HG03175 (cell line): ENCODE results near the gene RASGRF2.
"Not testable (repeated sequence)": the region's sequence is repeated elsewhere in the genome, so short reads cannot be mapped to it uniquely, and the experiment has no call there.

Source experiments
- ATAC-seq: cut with Tn5 transposase; IDR thresholded peaks from one replicate; pipeline ENCODE4 v1.9.1; 2021; ENCODE audit warnings: mild to moderate bottlenecking, moderate library complexity; ENCODE audit not compliant: unreplicated experiment

Gene RASGRF2

DNA sequence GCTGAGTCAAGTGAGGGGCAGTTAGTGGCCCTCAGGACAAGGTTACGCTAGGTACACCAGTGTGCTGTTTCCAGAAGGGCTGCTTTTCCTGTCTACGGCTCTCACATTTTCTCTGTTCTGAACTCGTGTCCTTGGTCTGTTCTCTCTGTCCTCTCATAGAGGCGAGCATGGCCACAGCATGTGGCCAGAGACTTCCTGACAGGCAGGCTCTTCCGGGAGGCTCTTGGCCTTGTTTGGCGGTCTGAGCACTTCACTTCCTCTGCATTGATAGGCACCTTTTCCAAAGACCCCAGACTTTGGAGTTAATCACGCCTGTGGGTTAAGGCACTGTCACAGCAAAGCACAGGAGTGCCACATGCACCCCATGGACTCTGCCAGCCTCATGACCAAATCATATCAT is 274.1 kb downstream of the RASGRF2 start:
- ATAC-seq: no peak

DNA sequence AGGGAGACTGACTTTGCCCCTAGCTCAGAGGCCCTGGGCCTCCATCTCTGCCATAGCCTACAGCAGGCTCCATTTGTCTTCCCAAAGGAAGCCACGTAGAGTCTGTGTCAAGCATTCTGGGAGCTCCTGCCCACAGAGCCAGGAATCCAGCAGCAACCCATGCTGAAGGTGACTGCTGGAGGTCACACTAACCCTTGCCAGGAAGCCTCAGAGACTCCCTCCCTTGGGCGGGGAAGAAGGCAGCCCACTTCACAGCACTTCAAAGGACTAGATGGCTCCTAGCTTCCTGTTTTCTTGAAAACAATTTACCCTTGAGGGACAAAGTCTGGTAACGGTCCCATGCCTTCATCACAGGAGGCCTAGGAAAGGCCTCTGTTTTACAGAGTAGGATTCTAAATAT is 274.6 kb downstream of the RASGRF2 start:
- no peak for ATAC-seq

DNA sequence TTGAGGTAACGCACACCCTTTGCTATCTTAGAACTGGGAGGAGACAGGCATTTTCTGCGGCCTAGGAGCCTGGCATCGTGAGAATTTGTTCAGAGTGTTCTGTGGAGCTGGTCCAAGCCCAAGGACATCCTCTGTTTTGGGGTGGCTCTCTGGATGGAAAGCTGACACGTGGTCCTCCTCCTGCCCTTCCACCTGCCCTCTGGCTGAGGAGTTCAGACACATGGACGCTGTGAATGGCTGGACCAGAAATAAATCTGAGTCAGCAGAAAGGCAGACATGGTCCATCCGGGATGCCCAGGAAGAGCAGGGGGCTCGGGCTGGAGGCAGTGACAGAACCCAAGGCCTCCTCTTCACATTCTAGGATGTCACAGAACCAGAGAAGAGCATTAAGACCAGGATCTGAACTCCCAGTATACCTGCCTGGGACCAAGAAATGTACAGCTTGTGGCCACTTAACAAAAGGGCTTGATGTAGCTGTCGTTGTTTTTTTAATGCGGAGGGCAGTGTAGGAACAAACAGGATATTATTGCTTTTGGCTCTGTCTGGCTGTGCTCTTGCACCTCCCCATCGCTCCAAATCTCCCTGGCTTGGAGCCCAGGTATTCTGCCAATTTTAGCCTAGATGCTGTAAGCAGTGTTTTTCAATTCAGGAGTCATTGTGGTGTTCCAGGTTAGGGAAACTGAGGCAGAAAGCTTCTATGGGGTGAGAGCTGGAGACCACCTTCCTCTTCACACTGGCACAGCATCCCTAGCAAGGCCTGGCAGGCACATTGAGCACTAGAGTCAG is 275.3 kb downstream of the RASGRF2 start:
- ATAC-seq: no peak

GRCh38 chr5:81238460-81238859 is 278.3 kb downstream of the RASGRF2 start:
- no peak for ATAC-seq

DNA sequence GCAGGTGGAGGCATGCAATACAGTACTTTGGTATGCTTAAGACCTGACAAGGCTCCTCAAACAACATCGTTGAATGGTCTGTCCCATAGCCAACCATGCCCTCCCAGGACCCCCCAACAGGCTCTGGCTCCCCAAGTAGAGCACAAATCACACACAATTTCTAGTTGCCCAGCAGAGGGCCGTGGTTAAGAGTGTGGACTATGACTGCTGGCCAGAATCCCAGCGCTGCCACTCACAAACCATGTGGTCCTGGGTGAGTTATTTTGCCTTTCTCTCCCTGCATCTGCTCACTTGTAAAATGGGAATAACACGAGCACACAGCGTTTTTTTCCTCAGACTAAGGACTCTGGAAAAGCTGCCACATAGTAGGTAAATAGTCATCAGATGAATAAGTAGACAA is 279.4 kb downstream of the RASGRF2 start:
- ATAC-seq: no peak

- ATAC-seq: no peak
These were observed 280.8 kb downstream of the RASGRF2 start for GRCh38 chr5:81241001-81241400.

DNA sequence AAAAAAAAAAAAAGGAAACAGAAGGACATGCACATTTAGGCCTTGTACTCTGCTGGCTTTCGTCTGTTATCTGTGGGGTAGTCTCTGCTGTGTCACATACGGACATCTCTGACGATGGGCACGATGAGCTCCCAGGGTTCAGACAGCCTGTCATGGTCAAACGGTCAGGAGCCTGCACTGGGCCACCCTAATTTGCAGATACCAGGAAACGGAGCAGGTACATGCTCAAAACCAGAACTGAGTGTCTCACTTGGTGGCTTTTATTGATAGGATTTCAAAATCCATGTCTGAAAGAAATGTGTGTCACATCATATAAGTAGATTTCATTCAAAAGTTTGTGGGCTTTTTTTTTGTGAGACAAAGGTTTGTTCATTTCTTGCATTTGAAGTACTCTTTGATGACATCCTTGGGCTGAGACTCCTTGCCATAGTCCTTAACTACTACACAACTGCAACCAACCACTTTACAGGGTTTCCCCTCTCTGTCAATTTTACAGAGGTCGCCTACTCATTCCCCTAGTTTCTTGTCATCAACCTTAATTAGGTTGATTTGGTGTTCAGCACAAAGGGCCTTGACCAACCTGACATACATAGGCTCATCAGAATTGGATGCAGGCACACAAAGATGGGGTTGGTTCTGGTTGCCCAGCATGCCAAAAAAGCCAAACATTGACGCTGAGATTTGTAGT is 281.9 kb downstream of the RASGRF2 start:
- no peak for ATAC-seq

DNA sequence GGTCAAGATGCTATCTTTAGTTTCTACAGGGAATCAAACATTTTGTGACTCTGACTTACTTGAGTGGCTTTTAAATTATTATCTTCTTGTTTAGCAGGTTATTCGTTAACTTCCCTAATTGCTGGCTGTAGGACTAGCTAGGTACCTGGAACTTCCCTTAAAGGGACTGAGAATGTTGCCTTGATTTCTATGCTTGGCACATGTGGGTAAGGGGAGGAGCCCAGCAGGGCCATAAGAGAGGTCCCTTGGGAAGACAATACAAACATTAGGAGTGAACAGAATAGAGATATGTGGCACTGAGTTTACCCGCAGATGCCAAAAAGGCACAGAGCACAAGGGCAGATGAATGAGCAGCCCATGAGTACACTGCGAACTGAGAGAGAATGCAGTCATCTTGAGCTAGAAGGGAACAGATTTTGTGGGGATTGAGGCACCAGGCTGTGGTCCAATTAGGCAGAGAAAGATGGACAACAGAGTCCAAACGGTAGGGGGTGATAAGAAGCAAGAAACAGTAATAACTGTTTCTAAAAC is 282.8 kb downstream of the RASGRF2 start:
- no peak for ATAC-seq

GRCh38 chr5:81244451-81244850 is 284.3 kb downstream of the RASGRF2 start:
- no peak for ATAC-seq

DNA sequence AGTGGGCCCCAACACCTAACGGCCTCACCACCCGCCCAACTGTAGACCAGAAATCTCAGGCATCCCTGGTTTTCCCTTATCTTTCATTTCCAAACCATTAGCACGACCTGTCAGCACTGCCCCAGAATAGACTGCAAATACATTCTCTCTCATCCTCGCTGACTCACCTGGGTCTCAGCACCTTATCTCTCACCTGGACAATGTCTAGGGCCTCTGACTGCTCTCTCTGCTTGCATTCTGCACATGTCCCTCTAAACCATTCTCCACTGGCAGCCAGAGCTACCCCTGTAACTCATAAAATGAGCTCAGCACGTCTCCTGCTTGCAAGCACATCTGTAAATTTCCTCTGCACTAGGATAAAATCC is 285.7 kb downstream of the RASGRF2 start:
- no peak for ATAC-seq

GRCh38 chr5:81246697-81247096 is 286.5 kb downstream of the RASGRF2 start:
- ATAC-seq: no peak

- no peak for ATAC-seq
These were observed 287.3 kb downstream of the RASGRF2 start for GRCh38 chr5:81247441-81247972.

DNA sequence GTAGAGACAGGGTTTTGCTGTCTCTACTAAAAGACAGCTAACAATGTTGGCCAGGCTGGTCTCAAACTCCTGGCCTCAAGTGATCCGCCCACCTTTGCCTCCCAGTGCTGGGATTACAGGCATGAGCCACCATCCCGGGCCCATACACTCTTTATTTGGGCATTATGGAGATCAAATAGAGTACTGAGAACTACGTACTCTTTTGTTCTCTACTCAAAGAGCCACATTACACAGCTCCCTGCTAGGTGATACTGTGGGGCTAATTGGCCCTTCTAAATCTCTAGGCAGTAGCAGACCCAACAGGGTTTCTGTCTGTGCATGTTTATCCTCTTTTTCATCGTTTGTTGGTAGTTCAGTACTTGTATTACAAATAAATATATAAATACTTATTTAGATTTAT is 289.1 kb downstream of the RASGRF2 start:
- no peak for ATAC-seq

GRCh38 chr5:81250004-81250403 is 289.8 kb downstream of the RASGRF2 start:
- ATAC-seq: no peak

DNA sequence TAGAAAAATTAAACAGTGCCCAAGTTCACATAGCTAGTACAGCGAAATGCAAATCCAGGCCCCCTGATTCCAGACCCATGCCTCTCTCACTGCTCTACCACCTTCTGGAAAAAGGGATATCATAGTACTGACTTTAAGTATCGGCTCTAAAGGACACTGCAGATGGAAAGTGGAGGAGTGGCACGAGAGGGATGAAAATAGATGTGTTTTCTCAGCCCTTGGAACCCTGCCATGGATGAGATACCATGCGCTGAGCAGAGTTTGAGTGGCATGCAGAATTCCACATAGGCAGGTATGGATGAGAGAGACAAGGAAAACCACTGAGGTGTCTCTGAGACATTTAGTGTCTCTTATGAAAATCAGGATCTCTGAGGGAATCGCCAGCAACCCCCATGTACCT is 291.8 kb downstream of the RASGRF2 start:
- no peak for ATAC-seq

- ATAC-seq: no peak
These were observed 292.7 kb downstream of the RASGRF2 start for GRCh38 chr5:81252904-81253303.

DNA sequence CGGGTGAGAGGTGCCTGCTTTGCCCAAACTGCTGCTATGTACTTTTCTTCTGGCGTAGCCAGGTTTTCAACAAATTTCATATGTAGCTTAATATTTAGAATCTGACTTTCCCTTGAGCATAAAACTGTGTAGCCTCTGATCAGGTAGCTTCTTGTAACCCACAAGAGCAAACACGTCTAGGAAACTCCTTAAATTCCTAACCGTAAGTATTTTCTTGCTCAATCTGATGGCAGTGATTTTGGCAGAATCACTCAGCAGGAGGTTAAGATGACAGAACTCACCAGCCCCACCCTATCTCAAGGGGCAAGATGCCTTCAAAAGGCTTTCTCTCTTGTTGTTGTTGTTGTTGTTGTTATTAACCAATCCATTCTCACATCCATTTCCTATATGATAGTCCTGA is 293.7 kb downstream of the RASGRF2 start:
- no peak for ATAC-seq

- ATAC-seq: no peak
These were observed 294.9 kb downstream of the RASGRF2 start for GRCh38 chr5:81254886-81255559.

DNA sequence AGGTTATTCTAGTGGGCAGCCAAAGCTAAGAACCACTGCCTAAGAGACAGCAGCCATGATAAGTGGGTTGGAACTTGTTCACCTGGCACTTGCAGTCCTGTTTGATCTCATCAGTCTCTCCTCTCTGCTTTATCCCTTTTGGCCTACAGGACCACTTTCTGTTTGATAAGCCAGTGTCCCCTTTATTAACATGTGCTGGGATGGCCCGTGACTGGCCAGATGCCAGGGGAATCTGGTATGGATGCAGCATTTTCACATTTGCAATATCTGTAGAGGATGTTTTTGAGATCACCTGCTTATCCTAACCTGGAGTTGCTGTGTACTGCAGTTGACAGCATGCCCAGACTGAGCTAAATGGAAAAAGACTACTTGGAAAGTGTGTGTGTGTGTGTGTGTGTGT is 296.6 kb downstream of the RASGRF2 start:
- no peak for ATAC-seq

GRCh38 chr5:81262796-81263195 is 302.6 kb downstream of the RASGRF2 start:
- not testable (repeated sequence) for ATAC-seq

GRCh38 chr5:81265101-81265500 is 304.9 kb downstream of the RASGRF2 start:
- no peak for ATAC-seq
